Activated CD8-positive, alpha-beta T cell treated with anti-CD3 and anti-CD28 coated beads for 36 hours (primary cell): Measurements from ENCODE around the gene MRGPRF. TPM values are rescaled to one million over a fixed set of nuclear protein-coding genes. Genes with fewer than 3 reads are reported as not detected.

Experiments
- ATAC-seq: fragments of 200-7000 bp; cut with Tn5 transposase; one replicate; pipeline ENCODE4 v1.10.0; 2021; ENCODE audit warnings: mild to moderate bottlenecking, moderate library complexity
- CTCF ChIA-PET: fragments of 350-600 bp; sonication (Branson Sonifier 250); formaldehyde crosslinking; loops from one replicate; lab custom pipeline; 2021; ENCODE audit warnings: antibody characterized with exemption; lab: Charles Lee
- POLR2A ChIA-PET: fragments of 350-600 bp; sonication (Branson Sonifier 250); formaldehyde crosslinking; loops from one replicate; lab custom pipeline; 2021; ENCODE audit warnings: antibody characterized with exemption; lab: Charles Lee
- DNase-seq: peaks from one replicate; pipeline ENCODE4 v3.0.0-alpha.2; 2020
- H3K27ac Mint-ChIP-seq: one replicate; pipeline ENCODE4 v1.8.0; 2021; ENCODE audit warnings: mild to moderate bottlenecking, mixed read lengths
- H3K27me3 Mint-ChIP-seq: one replicate; pipeline ENCODE4 v1.8.0; 2021; ENCODE audit warnings: mixed read lengths
- H3K36me3 Mint-ChIP-seq: one replicate; pipeline ENCODE4 v1.8.0; 2021; ENCODE audit warnings: low read depth, mixed read lengths
- H3K4me1 Mint-ChIP-seq: one replicate; pipeline ENCODE4 v1.8.0; 2021; ENCODE audit warnings: low read depth, mixed read lengths
- H3K4me3 Mint-ChIP-seq: one replicate; pipeline ENCODE4 v1.8.0; 2021; ENCODE audit warnings: mild to moderate bottlenecking, moderate library complexity, mixed read lengths
- H3K9me3 Mint-ChIP-seq: one replicate; pipeline ENCODE4 v1.8.0; 2021; ENCODE audit warnings: mixed read lengths
- CTCF ChIP-seq: fragments of 200-600 bp; IDR thresholded peaks from one replicate; pipeline ENCODE4 v1.8.0; 2022; ENCODE audit warnings: antibody characterized with exemption, mild to moderate bottlenecking
- intact Hi-C: fragments of 100-400 bp; cut with micrococcal nuclease; formaldehyde crosslinking; loops from one replicate; pipeline ENCODE4 v1.10.0; 2022
- total RNA-seq, 2 experiments: library from RNA; stranded (reverse); gene quantifications; one replicate each; pipeline ENCODE4 v1.2.3, GENCODE V29; 2021

MRGPRF gene
- total RNA-seq, 2 experiments from 2014 or later: not detected

- intact Hi-C loops: no loop called here
Observed at GRCh38 chr11:68966894-68967780, 45.9 kb downstream of the MRGPRF start.

GRCh38 chr11:68965901-68966853, 46.9 kb downstream of the MRGPRF start:
- ChIA-PET POLR2A (interaction anchor here (1.0 kb wide), 1 partner anchor 17 kb away, joined by 3 read pairs; no protein-coding TSS in a partner anchor), CTCF (no interaction called here)
- H3K27me3 Mint-ChIP-seq: peaks cover 2% of the 10 kb centered on the region
- no peak overlapping the region for H3K4me3 Mint-ChIP-seq
- no peaks in the 10 kb centered on the region for H3K9me3 Mint-ChIP-seq
- no peak for DNase-seq
- H3K4me1 Mint-ChIP-seq: peaks cover 14% of the 10 kb centered on the region
- no peaks in the 10 kb centered on the region for H3K36me3 Mint-ChIP-seq
- ATAC-seq: no peak
- no peak for TF ChIP-seq CTCF
- H3K27ac Mint-ChIP-seq: peak overlapping the region; percentile 1
- intact Hi-C loops: no loop called here

More at GRCh38 chr11:68966894-68967780, 45.9 kb downstream of the MRGPRF start:
- Mint-ChIP-seq H3K27me3 (peaks cover 2% of the 10 kb centered on the region), H3K27ac (no peak overlapping the region), H3K36me3 (no peaks in the 10 kb centered on the region), H3K9me3 (no peaks in the 10 kb centered on the region), H3K4me3 (no peak overlapping the region), H3K4me1 (peaks cover 14% of the 10 kb centered on the region)
- DNase-seq: no peak
- POLR2A ChIA-PET: interaction anchor here (0.6 to 1.0 kb wide), 2 partner anchors 18 to 457 kb away, joined by 3 to 4 read pairs; no protein-coding TSS in a partner anchor
- no peak for TF ChIP-seq CTCF
- no peak for ATAC-seq
- CTCF ChIA-PET: no interaction called here

- CTCF ChIA-PET: no interaction called here
- ATAC-seq (no peak), DNase-seq (no peak)
- H3K36me3 Mint-ChIP-seq: no peaks in the 10 kb centered on the region
- POLR2A ChIA-PET: no interaction called here
- intact Hi-C loops: no loop called here
- H3K4me3 Mint-ChIP-seq: no peak overlapping the region
- no peak for TF ChIP-seq CTCF
- no peak overlapping the region for H3K27ac Mint-ChIP-seq
- H3K9me3 Mint-ChIP-seq: no peaks in the 10 kb centered on the region
- H3K4me1 Mint-ChIP-seq: peaks cover 14% of the 10 kb centered on the region
- peaks cover 2% of the 10 kb centered on the region for H3K27me3 Mint-ChIP-seq
Observed at GRCh38 chr11:68963779-68964178, 49.3 kb downstream of the MRGPRF start.

- Mint-ChIP-seq H3K4me3 (peak overlapping the region; percentile 30), H3K9me3 (no peaks in the 10 kb centered on the region), H3K36me3 (no peaks in the 10 kb centered on the region), H3K4me1 (peaks cover 14% of the 10 kb centered on the region), H3K27ac (peak overlapping the region; percentile 75), H3K27me3 (no peaks in the 10 kb centered on the region)
- intact Hi-C loops: no loop called here
- ChIA-PET POLR2A (no interaction called here), CTCF (no interaction called here)
- DNase-seq (peak; percentile 24), ATAC-seq (peak; percentile 64)
- TF ChIP-seq CTCF: no peak
Observed at GRCh38 chr11:68962527-68963250, 50.4 kb downstream of the MRGPRF start.
